Measurements from ENCODE around the gene IFT88.

Gene IFT88

DNA sequence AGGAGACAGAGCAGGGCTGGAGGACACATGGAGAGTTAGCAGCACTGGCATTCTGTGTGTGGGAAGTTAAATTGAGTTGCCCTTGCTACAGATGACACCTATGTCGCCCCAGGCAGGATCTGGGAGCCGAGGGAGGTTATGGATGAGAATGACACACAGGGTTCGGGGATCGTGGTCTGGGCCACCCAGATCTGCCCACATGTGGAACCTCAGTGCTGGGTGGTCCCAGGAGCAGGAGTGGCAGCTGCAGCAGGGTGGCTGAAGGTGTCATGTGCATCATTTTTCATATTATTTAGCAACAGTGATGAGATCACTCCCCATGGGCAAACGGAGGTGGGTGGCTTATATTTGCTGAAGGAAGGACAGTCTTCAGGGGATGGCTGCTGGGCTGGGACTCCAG is 139.7 kb downstream of the IFT88 start:
- H3K4me3 ChIP-seq (ENCODE audit: low read depth, low read length), result no peak overlapping the region
- TF ChIP-seq, protein P1, sequence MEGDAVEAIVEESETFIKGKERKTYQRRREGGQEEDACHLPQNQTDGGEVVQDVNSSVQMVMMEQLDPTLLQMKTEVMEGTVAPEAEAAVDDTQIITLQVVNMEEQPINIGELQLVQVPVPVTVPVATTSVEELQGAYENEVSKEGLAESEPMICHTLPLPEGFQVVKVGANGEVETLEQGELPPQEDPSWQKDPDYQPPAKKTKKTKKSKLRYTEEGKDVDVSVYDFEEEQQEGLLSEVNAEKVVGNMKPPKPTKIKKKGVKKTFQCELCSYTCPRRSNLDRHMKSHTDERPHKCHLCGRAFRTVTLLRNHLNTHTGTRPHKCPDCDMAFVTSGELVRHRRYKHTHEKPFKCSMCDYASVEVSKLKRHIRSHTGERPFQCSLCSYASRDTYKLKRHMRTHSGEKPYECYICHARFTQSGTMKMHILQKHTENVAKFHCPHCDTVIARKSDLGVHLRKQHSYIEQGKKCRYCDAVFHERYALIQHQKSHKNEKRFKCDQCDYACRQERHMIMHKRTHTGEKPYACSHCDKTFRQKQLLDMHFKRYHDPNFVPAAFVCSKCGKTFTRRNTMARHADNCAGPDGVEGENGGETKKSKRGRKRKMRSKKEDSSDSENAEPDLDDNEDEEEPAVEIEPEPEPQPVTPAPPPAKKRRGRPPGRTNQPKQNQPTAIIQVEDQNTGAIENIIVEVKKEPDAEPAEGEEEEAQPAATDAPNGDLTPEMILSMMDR (IDR thresholded peaks at IDR 0.05; ENCODE audit: low read depth, low read length, missing control alignments), result no peak
- no peak for DNase-seq (ENCODE audit: low read depth)

GRCh38 chr13:20708216-20708615 is 141.3 kb downstream of the IFT88 start:
- no peak overlapping the region for H3K4me3 ChIP-seq (ENCODE audit: low read depth, low read length)
- TF ChIP-seq, protein P1 (IDR thresholded peaks at IDR 0.05; ENCODE audit: low read depth, low read length, missing control alignments), result no peak
- DNase-seq (ENCODE audit: low read depth), result no peak

DNA sequence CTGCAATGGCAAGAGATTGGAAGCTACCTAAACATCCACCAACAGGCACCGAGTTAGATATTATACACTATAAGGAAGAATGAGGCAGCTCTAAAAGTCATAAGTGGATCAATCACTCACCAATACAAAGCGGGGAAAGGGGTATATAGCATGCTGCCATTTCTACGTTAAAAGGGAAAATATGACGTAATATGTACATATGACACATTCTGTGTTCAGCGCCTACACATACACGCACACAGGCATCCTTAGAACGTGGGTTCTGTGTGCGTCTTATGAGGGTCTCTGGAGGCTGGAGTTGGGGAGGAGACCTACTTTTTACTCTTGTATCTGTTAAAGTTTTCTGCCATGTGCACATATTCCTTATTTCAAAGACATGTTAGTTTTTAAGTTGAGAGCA is 142.4 kb downstream of the IFT88 start:
- DNase-seq (ENCODE audit: low read depth), result no peak
- H3K4me3 ChIP-seq (ENCODE audit: low read depth, low read length), result no peak overlapping the region
- TF ChIP-seq, protein P1 (IDR thresholded peaks at IDR 0.05; ENCODE audit: low read depth, low read length, missing control alignments), result no peak

GRCh38 chr13:20709782-20710181 is 142.8 kb downstream of the IFT88 start:
- DNase-seq (ENCODE audit: low read depth), result no peak
- no peak overlapping the region for H3K4me3 ChIP-seq (ENCODE audit: low read depth, low read length)
- TF ChIP-seq, protein P1 (IDR thresholded peaks at IDR 0.05; ENCODE audit: low read depth, low read length, missing control alignments), result no peak

- DNase-seq (ENCODE audit: low read depth), result no peak
- TF ChIP-seq, protein P1 (IDR thresholded peaks at IDR 0.05; ENCODE audit: low read depth, low read length, missing control alignments), result peak; percentile 31
- no peak overlapping the region for H3K4me3 ChIP-seq (ENCODE audit: low read depth, low read length)
Observed at GRCh38 chr13:20711301-20712044, 144.5 kb downstream of the IFT88 start.

- no peak for DNase-seq (ENCODE audit: low read depth)
- no peak overlapping the region for H3K4me3 ChIP-seq (ENCODE audit: low read depth, low read length)
- TF ChIP-seq, protein P1 (IDR thresholded peaks at IDR 0.05; ENCODE audit: low read depth, low read length, missing control alignments), result no peak
Observed at GRCh38 chr13:20713014-20713376, 146.0 kb downstream of the IFT88 start.

- TF ChIP-seq, protein P1 (IDR thresholded peaks at IDR 0.05; ENCODE audit: low read depth, low read length, missing control alignments), result no peak
- DNase-seq (ENCODE audit: low read depth), result no peak
Observed at GRCh38 chr13:20713751-20714150, 146.8 kb downstream of the IFT88 start.

More at GRCh38 chr13:20713751-20714150, 146.8 kb downstream of the IFT88 start:
- no peak overlapping the region for H3K4me3 ChIP-seq (ENCODE audit: low read depth, low read length)
